ENCODE results near the gene MEG3.

Gene MEG3

GRCh38 chr14:100881211-100882025 is 55.5 kb downstream of the MEG3 start:
- no peak for DNase-seq (ENCODE audit: low spot score)

GRCh38 chr14:100882026-100882967 is 56.4 kb downstream of the MEG3 start:
- no peak for DNase-seq (ENCODE audit: low spot score)

GRCh38 chr14:100882991-100883788 is 57.3 kb downstream of the MEG3 start:
- DNase-seq (ENCODE audit: low spot score) = no peak

- no peak for DNase-seq (ENCODE audit: low spot score)
Measured at GRCh38 chr14:100883789-100884101, 57.8 kb downstream of the MEG3 start.

- DNase-seq (ENCODE audit: low spot score) = no peak
Measured at GRCh38 chr14:100884456-100884855, 58.5 kb downstream of the MEG3 start.

GRCh38 chr14:100885196-100885595 is 59.3 kb downstream of the MEG3 start:
- DNase-seq (ENCODE audit: low spot score) = no peak

- no peak for DNase-seq (ENCODE audit: low spot score)
Measured at GRCh38 chr14:100885617-100886016, 59.7 kb downstream of the MEG3 start.

GRCh38 chr14:100887728-100888335 is 61.9 kb downstream of the MEG3 start:
- DNase-seq (ENCODE audit: low spot score) = no peak

- no peak for DNase-seq (ENCODE audit: low spot score)
Measured at GRCh38 chr14:100888789-100889315, 62.9 kb downstream of the MEG3 start.

- no peak for DNase-seq (ENCODE audit: low spot score)
Measured at GRCh38 chr14:100889641-100890040, 63.7 kb downstream of the MEG3 start.

GRCh38 chr14:100890061-100890850 is 64.3 kb downstream of the MEG3 start:
- DNase-seq (ENCODE audit: low spot score) = no peak

GRCh38 chr14:100891051-100891450 is 65.1 kb downstream of the MEG3 start:
- no peak for DNase-seq (ENCODE audit: low spot score)

- no peak for DNase-seq (ENCODE audit: low spot score)
Measured at GRCh38 chr14:100891501-100892445, 65.9 kb downstream of the MEG3 start.

GRCh38 chr14:100892496-100893227 is 66.7 kb downstream of the MEG3 start:
- DNase-seq (ENCODE audit: low spot score) = no peak

- no peak for DNase-seq (ENCODE audit: low spot score)
Measured at GRCh38 chr14:100893228-100893601, 67.3 kb downstream of the MEG3 start.

GRCh38 chr14:100893760-100894159 is 67.8 kb downstream of the MEG3 start:
- DNase-seq (ENCODE audit: low spot score) = no peak

GRCh38 chr14:100894416-100894815 is 68.5 kb downstream of the MEG3 start:
- no peak for DNase-seq (ENCODE audit: low spot score)

- DNase-seq (ENCODE audit: low spot score) = no peak
Measured at GRCh38 chr14:100895411-100895810, 69.5 kb downstream of the MEG3 start.

All from RKO (cell line).